Skin of body (tissue), 2 donors: ENCODE measurements around the gene M1AP. TPM values are rescaled to one million over a fixed set of nuclear protein-coding genes. Genes with fewer than 3 reads are reported as not detected.
"Not testable (repeated sequence)": the region's sequence is repeated elsewhere in the genome, so short reads cannot be mapped to it uniquely, and the experiment has no call there.

Source experiments
- DNase-seq: peaks from one replicate; lab custom pipeline; 2025; lab: John Stamatoyannopoulos, UW
- total RNA-seq: library from RNA; depleted of rRNA; stranded (reverse); fragments of >200 nt; gene quantifications from one replicate; pipeline ENCODE4 v1.2.3, GENCODE V29; 2014

M1AP gene
- total RNA-seq, 1 donor from 2014 or later: 0.99 TPM

DNA sequence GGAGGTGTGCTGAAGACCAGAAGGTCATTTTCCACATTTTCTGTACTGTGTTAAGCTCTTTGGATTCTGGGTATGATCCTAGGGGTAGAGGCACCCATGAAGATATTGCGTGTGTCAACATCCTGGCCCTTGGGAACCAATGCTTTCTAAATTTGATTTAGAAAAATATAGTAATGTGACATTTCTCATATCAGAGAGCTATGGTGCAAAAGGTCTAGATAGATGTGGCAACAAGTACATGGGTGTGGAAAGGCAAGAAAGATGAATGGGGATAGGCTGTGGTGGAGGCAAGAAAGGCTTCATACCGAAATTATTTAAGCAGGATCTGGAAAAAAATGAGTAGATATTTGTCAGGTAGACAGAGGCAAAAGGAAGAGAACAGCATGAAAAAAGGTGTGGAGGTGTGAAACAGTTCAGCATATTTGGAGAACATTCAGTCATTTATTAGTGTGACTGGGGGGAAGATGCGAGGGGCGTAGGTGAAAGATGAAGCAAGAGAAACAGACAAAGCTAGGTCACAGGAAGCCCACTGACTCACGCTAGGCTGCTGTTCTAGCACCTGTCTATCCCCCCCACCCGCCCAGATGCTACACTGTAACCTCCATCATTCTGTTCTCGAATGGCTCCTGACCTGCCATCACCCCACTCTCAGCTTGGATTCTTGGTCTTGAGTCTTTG is 81.9 kb downstream of the M1AP start:
- no peak for DNase-seq

DNA sequence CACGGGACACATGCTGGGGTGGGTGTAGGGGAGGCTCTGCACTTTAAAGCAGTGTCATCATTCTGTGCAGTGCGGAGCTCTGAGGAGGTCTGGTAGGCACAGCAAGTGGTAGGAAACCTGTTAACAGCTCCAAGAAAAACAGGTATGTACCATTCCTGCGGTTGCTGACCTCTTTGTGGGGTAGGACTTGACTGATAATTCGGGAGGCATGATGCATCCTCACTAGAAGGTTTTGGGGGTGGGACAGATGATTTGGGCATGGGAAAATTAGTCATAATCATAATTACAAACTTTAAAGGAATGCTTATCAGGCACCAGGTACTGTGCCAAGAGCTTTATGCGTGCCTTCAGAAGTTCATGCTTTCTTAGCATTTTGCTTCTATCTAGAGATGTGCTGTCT is 83.9 kb downstream of the M1AP start:
- DNase-seq: no peak

GRCh38 chr2:74562126-74562775 is 85.9 kb downstream of the M1AP start:
- no peak for DNase-seq

DNA sequence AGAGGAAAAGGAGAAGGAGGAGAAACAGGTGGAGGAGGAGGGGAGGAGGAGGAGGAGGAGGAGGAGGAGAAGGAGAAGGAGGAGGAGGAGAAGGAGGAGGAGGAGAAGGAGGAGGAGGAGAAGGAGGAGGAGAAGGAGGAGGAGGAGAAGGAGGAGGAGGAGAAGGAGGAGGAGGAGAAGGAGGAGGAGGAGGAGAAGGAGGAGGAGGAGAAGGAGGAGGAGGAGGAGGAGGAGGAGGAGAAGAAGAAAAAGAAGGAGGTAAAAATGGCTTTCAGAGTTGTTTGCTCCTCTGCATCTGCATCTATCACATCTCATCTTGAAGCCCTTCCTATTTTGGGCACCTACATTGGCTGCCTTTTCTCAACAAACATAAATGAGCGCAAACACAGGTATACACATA is 87.1 kb downstream of the M1AP start:
- not testable (repeated sequence) for DNase-seq

DNA sequence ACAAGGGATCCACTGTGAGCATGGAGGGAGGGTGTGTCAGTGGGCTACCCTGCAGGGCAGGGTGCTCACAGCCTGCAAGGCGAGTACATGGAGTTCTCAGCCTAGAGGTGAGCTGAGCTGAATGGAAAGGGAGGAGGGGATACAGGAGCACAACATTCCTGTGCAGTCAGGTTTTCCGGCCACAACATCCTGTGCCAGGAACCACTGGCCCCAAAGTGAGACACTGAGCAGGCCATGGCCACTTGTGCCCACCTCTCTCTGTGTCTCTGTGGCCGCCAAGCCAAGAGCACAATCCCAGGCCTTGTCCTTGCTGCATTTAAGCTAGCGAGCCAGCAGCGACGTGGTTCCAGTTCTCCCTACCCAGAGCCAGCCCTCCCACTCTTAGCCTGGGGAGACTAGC is 87.5 kb downstream of the M1AP start:
- no peak for DNase-seq

DNA sequence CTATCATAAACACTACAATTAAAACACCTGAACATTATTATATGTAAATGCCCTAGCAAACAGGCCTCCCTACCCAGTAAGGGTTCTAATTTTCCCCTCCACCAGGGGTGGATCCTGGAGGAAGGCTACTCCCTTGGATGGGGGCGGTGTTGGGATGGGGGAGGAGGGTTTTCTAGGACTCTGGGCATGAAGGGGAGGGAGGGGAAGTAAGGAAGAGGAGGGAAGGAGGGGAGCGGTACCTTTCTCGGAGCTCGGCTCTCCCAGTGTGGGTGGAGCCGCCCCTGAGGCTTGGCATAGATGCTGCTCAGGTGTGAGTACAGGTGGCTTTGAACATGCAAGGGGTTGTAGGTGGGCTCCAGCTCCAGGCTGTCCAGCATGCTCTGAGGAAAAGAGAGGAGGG is 88.2 kb downstream of the M1AP start:
- DNase-seq: no peak

GRCh38 chr2:74558284-74559230 is 89.6 kb downstream of the M1AP start:
- no peak for DNase-seq

GRCh38 chr2:74556831-74557370 is 91.2 kb downstream of the M1AP start:
- DNase-seq: no peak

GRCh38 chr2:74556159-74556558 is 92.0 kb downstream of the M1AP start:
- DNase-seq: no peak

DNA sequence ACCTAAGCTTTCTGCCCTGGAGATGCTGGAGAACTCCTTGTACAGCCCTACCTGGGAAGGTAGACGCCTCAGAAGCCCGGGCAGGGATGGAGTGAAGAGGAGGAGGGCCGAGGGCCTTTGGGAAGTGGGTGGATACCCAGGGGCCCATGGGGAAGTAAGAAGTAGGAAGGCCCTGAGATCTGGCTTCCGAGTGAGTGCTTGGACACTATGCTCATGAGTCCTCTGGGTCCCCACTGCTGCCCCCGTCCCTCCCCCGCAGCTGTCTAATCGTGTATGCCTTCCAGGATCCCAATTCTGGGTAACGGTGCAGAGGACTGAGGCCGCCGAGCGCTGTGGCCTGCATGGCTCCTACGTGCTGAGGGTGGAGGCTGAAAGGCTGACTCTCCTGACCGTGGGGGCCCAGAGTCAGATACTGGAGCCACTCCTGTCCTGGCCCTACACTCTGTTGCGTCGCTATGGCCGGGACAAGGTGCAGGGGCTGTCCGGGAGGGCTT is 92.5 kb downstream of the M1AP start:
- DNase-seq: no peak

GRCh38 chr2:74554820-74555531 is 93.2 kb downstream of the M1AP start:
- DNase-seq: peak; percentile 37

GRCh38 chr2:74553892-74554819 is 94.0 kb downstream of the M1AP start, which contains the start of the genes DOK1 and LOXL3:
Gene DOK1 (plus strand): TSS chr2:74554720. CDS start chr2:74554755, 35 bp downstream.
Gene LOXL3 (minus strand): TSS chr2:74553942. CDS start chr2:74552634, 1,308 bp downstream.
- DNase-seq: peak; percentile 60

DNA sequence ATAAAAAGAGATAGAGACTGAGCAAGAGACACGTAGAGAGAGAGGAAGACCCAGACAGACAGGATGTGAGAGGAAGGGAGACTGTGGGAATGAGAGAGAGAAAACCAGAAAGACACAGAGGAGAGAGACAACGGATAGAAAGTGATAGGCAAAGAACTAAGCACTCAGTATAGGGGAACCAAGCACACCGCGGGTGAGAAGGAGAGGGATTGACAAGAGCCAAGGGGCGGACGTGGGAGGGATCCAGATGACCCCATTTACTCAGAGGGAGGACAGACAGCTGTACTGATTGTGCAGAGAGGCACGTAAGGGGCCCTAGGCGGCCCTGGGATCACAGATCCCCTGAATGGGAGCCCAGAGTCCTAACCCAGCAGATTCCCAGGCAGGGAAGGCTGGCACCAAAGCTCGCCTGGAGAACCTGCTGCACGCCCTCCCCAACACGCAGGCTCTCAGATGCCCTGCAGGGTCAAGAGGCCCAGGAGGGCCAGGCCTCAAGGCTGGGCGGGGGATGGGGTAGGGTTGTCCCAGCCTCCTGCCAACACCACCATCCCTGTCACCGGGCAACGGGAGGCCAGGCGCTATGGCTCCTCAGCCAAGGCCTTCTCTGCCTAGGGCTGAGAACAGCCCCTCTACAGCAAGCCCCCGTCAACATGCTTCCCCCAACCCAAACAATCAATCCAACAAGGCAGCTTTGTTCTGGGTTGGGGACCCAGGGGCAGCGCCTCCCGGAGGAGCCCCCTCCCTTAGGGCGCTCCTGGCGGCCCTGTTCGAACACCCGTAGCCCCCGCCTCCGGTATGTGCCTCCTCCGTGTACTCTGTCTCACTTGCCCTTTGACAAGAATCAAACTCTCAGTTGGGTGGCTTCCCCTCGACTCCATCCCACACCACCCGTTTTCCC is 95.0 kb downstream of the M1AP start:
- DNase-seq: peak; percentile 57

DNA sequence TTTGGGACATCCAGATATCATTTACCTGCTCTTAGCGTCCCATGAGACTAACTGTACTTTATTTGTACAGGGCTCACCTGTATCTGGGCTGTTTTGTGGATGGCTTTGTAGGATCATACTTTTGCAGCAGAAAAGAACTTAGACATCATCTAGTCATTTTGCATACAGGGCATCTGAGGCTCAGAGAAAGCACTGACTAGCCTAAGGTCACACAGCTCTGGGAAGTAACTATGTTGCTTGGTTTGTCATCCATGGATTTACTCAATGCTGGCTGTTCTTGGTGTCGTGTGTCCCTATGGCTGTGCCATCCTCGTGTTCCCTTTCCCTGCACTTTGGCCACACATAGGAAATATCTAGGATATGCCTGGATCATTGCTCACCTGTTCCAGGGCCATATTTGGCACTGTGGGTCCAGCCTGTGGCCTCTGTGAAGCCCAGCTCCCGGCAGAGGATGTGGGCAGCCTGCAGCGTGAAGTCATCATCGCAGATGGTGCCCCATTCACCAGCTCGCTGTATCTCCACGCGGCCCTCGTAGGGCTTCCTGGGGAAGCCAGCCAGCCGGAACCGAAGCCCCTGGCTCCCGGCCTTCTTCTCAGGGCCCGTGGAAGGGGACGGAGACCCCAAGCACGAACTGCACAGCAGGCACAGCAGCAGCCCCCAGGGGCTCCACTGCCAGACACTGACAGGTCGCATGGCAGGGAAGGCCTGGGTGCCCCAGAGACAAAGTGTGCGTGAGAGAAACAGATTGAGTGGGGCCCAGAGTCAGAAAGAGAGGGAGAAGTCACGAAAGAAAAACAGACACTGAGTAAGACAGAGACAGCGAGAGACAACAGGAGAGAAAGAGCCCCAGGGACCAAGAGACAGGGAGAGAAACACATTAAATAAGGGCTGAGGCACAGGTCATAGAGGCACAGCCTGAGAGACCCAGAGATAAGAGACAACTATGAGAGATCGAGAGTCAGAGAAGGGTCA is 95.9 kb downstream of the M1AP start:
- DNase-seq: no peak

DNA sequence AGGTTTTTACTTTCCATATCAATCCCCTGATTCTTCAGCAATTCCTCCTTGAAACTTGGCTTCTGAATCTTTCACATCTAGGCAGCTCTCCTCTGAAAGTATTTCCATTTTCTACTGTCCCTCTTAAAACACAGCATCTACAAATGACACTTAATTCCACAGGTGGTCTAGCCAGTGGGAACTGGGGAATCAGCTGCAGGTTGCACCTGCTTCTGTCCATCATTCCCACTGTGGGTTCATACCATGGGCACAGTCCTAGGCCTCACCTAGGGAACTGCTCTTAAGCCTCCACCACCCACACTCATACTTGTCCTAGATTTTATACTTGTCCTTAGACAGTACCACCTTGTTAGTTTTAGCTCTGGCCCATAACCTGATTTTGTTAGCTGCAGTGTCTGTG is 96.6 kb downstream of the M1AP start:
- DNase-seq: no peak

GRCh38 chr2:74550231-74550630 is 97.9 kb downstream of the M1AP start:
- no peak for DNase-seq
